Measurements from ENCODE around the gene ULK2.

GRCh38 chr17:19746517-19746916, 121.2 kb downstream of the ULK2 start:
- no peak for TF ChIP-seq CTCF (IDR thresholded peaks at IDR 0.05)
- no peak for TF ChIP-seq POLR2A (IDR thresholded peaks at IDR 0.05)
- TF ChIP-seq POLR2AphosphoS5 (IDR thresholded peaks at IDR 0.05) = no peak
